Hippocampal formation (tissue), 2 donors: ENCODE results near the gene SLC1A3.

Experiments
- DNase-seq, 2 donors: peaks; one replicate each; lab custom pipeline; 2025; lab: John Stamatoyannopoulos, UW

SLC1A3 gene

DNA sequence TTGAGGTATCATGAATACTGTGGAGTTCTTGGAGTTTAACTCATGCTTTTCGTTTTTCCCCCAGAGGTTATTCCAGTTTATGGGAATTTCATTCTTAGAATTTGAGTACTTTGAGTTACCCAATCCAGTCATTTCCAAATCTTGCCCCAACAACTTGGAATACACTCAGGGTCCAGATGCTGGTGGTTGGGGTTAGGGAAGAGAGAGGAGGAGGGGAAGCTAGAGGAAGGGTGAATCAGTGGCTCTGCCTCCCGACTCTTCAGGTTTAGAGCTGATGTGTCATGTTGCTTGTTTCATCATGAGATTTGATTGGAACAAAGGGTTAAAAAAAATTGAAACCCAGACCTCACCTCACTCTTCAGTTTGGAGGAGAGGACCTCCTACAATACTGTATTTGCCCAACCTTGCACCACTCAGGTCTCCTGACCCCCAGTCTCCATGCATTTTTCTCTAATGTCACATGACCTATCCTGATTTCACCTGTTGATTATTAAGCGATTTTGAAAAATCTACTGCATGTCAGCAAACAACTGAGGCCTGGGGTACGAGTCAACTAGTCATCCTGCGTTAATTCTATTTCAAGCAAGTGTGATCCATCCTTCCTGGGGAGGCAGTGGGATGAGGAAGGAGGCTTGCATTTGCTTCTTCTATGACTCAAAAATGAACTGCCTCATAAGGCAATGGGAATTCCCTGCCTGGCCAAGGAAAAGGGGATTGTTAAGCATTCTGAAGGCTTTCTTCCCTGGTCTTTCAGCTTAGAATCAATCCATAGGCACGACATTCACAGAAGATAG lies 6.2 kb upstream of the SLC1A3 start:
- no peak for DNase-seq

GRCh38 chr5:36600917-36601527 lies 5.4 kb upstream of the SLC1A3 start:
- peak in 1 of 2 donors; percentile 83 for DNase-seq

GRCh38 chr5:36602704-36603321 lies 3.6 kb upstream of the SLC1A3 start:
- peak in 1 of 2 donors; percentile 32 for DNase-seq

DNA sequence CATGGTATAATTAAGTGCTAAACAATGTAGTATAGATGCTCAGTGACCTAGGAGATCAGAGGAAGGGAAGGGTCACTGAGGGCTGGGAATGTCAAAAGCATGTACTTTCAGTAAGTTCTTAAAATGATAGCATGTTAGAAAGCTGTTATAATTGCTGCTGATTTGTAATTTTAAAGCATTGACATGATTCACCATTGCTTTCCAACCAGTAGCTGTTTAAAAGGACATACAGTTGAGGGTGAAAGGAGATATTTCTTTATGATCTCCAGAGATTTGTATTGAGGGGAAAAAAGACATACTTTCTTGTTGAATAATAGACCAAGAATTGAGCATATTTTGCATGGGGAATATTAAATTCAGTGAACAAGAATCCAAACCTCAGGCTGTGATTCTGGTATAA lies 1.2 kb upstream of the SLC1A3 start:
- peak in 1 of 2 donors; percentile 57 for DNase-seq

DNA sequence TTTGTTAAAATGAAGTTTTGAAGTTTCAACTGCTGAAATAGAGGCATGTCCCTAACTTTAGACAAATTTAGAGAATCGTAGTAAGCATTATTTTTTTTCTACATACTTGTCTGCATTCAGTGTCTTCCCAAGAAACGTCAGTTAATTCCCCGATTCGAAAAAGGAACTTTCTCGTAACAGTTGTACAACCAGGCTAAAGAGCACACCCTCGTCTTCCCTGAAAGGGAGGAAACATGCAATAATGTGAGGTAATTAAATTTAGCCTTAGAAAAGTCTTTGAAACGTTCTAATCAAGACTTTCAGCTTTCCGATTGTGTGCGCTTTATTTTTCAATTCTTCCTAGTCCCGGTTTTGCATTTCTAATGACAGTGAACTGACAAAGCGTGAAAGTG lies 374 bp upstream of the SLC1A3 start:
- peak in 1 of 2 donors; percentile 73 for DNase-seq

DNA sequence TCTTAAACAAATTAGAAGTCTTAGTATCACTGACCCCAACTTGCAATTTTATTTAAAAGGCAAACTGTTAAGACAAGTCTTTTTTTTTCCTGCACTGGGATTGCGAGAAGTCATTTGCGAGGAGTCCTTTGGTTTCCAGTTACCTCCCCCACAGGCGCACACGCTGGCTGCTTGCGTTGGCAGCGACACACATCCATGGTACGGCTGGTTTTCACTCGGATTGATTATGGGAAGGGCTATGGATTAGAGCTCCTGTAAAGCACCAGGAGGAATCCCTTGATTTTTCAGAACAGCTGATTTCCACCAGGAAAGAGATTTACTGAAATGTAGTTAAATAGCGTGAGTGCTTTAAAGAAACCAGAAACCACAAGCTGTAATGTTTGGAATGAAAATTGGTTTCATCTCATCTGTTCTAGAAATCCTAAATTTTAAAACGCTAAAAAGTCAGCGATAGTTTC lies 737 bp downstream of the SLC1A3 start:
- DNase-seq = peak; percentile 39 to 69

DNA sequence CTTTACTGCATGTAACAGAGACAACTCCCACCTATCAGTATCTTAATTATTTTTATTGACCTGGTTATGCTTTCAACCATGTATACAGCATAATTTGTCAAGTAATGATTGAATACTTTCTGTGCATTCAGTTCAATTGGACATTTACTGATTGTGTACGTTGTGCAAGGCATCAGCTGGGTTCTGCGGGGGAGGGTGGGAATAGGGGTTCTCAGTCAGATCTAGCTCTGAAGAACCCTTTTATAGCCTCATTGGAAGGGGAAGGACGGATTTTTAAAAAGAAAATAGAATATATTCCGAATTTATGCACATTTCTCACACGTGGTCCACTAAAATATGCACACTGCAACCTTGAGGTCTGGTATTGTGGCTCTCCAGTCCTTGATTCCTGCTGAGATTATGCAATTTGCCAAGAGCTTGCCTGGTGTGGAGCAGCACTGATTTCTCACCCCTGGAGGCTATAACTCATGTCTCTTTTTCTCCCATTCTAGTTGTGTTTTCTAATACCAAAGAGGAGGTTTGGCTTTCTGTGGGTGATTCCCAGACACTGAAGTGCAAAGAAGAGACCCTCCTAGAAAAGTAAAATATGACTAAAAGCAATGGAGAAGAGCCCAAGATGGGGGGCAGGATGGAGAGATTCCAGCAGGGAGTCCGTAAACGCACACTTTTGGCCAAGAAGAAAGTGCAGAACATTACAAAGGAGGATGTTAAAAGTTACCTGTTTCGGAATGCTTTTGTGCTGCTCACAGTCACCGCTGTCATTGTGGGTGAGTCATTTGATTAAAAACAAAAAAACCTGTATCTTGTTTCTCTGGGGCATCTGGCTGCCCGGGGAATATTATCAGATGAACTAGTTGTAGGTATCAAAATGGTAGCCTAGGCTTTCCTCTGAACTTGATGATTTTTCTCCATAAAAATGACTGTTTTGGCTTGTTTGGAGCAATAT lies 1.7 kb downstream of the SLC1A3 start:
- peak in 1 of 2 donors; percentile 52 for DNase-seq

DNA sequence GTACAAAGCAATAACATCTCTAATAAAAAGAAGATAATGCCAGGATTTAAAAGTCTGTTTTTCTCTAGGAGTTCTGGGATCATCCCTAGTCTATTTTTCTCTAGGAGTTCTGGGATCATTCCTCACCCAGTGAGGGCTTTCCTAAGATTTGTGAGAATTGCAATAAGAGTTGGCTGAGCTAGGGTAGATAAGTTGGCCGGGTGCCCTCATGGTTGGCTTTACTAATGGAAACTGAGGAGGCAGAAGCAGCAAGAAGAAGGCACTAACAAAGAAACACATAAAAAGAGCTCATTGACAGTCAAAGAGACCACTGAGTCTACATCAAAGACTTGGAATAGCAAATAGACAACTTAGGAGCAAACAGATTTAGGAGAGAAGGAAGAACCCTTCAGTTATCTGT lies 4.2 kb downstream of the SLC1A3 start:
- DNase-seq = peak in 1 of 2 donors; percentile 10

GRCh38 chr5:36611520-36612274 lies 5.3 kb downstream of the SLC1A3 start:
- DNase-seq = peak; percentile 14 to 16

- DNase-seq = no peak
These were observed 6.8 kb downstream of the SLC1A3 start for GRCh38 chr5:36613241-36613640.

DNA sequence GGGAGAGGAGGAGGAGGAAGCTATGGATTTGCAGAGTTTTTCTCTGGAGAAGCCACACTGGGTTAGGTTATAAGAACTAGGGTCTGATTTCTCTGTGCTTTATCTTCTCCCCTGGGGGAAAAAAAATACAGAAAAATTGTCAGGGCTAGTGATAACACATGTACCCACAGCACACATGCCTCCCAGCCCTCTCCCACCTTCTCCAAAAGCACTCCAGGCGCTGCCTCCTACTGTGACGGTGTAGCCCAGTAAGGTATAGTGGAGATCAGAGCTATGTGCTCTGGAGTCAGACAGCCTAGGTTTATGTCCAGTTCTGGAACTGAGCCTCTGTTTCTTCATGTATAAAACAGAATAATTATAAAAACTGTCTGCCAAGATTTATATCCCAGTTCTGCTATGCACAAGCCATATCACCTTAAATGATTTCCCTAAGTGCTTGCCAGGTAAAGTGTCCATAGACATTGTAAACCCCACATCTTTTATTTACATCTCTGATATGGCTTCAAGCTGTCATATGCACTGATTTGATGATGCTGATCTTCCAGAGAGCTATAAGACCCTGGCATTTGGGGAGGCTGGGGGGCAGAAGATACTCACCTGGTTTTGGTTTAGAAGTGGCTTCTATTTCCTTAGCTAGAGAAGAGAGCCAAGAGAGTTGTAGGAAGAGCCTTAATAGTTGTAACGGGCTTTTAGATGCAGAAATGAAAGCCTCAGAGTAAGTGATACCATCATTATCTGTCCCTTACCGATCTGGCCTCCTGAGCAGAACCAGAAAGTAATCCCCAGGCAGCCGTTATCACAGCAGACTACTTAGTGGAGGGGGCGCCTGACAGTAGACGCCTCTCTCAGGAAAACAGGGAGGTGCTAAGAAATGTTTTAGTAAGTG lies 7.6 kb downstream of the SLC1A3 start:
- no peak for DNase-seq

GRCh38 chr5:36614657-36615308 lies 8.4 kb downstream of the SLC1A3 start:
- peak in 1 of 2 donors; percentile 36 for DNase-seq

- no peak for DNase-seq
These were observed 12.7 kb downstream of the SLC1A3 start for GRCh38 chr5:36619012-36619635.

GRCh38 chr5:36621985-36622384 lies 15.6 kb downstream of the SLC1A3 start:
- no peak for DNase-seq

DNA sequence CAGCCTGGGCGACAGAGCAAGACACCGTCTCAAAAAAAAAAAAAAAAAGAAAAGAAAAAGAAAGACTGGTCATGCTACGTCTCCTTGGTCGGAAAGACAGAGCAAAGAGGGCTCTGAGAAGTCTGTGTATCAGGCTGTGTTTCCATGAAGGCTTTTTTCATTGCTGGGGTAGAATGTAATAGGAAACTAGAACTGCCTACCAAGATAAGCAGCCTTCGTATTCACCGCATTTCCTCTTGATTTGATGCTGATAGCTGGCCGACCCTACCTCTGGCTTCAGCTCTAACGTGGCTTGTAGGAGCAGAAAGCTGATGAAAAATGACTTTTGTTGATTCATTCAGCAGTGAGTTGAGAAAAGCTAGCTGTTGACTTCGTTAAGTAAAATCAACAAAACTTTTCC lies 17.4 kb downstream of the SLC1A3 start:
- DNase-seq = no peak

GRCh38 chr5:36624277-36624676 lies 17.9 kb downstream of the SLC1A3 start:
- no peak for DNase-seq

DNA sequence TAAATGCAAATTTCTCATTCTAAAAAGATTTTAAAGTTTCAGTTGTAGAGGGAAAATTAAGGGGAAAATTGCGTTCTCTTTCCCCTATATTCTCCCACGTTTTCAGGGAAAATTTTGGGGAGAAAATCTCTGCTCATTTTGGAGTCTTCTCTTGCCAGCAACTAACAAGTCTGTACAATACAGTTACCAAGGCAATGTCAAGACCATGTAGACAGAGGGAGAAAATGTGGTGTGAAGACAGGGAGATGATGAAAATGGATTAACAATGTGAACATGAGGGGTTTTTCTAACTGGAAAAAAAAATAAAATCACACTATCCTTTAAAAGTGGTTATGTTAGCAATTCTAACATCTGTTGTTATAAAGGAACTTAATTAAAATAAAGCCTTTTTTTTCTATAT lies 22.3 kb downstream of the SLC1A3 start:
- DNase-seq = no peak

GRCh38 chr5:36629729-36630128 lies 23.3 kb downstream of the SLC1A3 start:
- no peak for DNase-seq
